ENCODE data around the gene LATS2. TPM values are rescaled to one million over a fixed set of nuclear protein-coding genes. Genes with fewer than 3 reads are reported as not detected.
"Not testable (repeated sequence)": the region's sequence is repeated elsewhere in the genome, so short reads cannot be mapped to it uniquely, and the experiment has no call there.

LATS2 gene
- total RNA-seq, 1 donor from 2014 or later, result 49.0 TPM

- Histone ChIP-seq H3K9me3 (no peaks in the 10 kb centered on the region), H3K27me3 (no peaks in the 10 kb centered on the region), H3K4me3 (no peak overlapping the region), H3K4me1 (no peaks in the 10 kb centered on the region), H3K27ac (no peak overlapping the region), H3K36me3 (peaks cover 16 to 21% of the 10 kb centered on the region in 2 donors)
- intact Hi-C loops (cut with DNase I), result loop anchor here (10.0 kb wide), 1 partner anchor 146 kb away; no protein-coding TSS in a partner anchor
- TF ChIP-seq CTCF (IDR thresholded peaks at IDR 0.05), result no peak
- no peak for DNase-seq (ENCODE audit: low spot score in 2 of 2)
Measured at GRCh38 chr13:20969182-20969581, 92.2 kb downstream of the LATS2 start.

- TF ChIP-seq CTCF (IDR thresholded peaks at IDR 0.05), result no peak
- no peak overlapping the region for H3K4me3 ChIP-seq
- no peak overlapping the region for H3K27ac ChIP-seq
- no peaks in the 10 kb centered on the region for H3K4me1 ChIP-seq
- no peaks in the 10 kb centered on the region for H3K27me3 ChIP-seq
- H3K36me3 ChIP-seq, result peaks cover 11 to 16% of the 10 kb centered on the region in 2 donors
- no peaks in the 10 kb centered on the region for H3K9me3 ChIP-seq
- intact Hi-C loops (cut with DNase I), result loop anchor here (10.0 kb wide), 1 partner anchor 146 kb away; no protein-coding TSS in a partner anchor
- no peak for DNase-seq (ENCODE audit: low spot score in 2 of 2)
Measured at GRCh38 chr13:20968745-20969144, 92.6 kb downstream of the LATS2 start.

GRCh38 chr13:20967340-20967739, 94.0 kb downstream of the LATS2 start:
- Histone ChIP-seq H3K4me1 (no peaks in the 10 kb centered on the region), H3K27ac (no peak overlapping the region), H3K27me3 (no peaks in the 10 kb centered on the region), H3K36me3 (peaks cover 0 to 2% of the 10 kb centered on the region in 2 donors), H3K9me3 (no peaks in the 10 kb centered on the region), H3K4me3 (no peak overlapping the region)
- TF ChIP-seq CTCF (IDR thresholded peaks at IDR 0.05), result no peak
- no peak for DNase-seq (ENCODE audit: low spot score in 2 of 2)
- intact Hi-C loops (cut with DNase I), result loop anchor here (10.0 kb wide), 1 partner anchor 147 kb away; no protein-coding TSS in a partner anchor

- Histone ChIP-seq H3K27ac (no peak overlapping the region), H3K27me3 (no peaks in the 10 kb centered on the region), H3K4me1 (no peaks in the 10 kb centered on the region), H3K9me3 (no peaks in the 10 kb centered on the region), H3K36me3 (no peaks in the 10 kb centered on the region), H3K4me3 (no peak overlapping the region)
- intact Hi-C loops (cut with DNase I), result loop anchor here (10.0 kb wide), 1 partner anchor 150 kb away; no protein-coding TSS in a partner anchor
- no peak for TF ChIP-seq CTCF (IDR thresholded peaks at IDR 0.05)
- no peak for DNase-seq (ENCODE audit: low spot score in 2 of 2)
Measured at GRCh38 chr13:20964904-20965303, 96.5 kb downstream of the LATS2 start.

- H3K36me3 ChIP-seq; H3K4me1 ChIP-seq; H3K27ac ChIP-seq; H3K27me3 ChIP-seq; DNase-seq (ENCODE audit: low spot score in 2 of 2); H3K9me3 ChIP-seq; H3K4me3 ChIP-seq: not testable (repeated sequence)
- intact Hi-C loops (cut with DNase I), result loop anchor here (10.0 kb wide), 1 partner anchor 153 kb away; no protein-coding TSS in a partner anchor
Measured at GRCh38 chr13:20961663-20962062, 99.7 kb downstream of the LATS2 start.

- no peak for TF ChIP-seq CTCF (IDR thresholded peaks at IDR 0.05)
- Histone ChIP-seq H3K4me1 (no peaks in the 10 kb centered on the region), H3K27me3 (no peaks in the 10 kb centered on the region), H3K4me3 (no peak overlapping the region), H3K36me3 (no peaks in the 10 kb centered on the region), H3K27ac (no peak overlapping the region), H3K9me3 (no peaks in the 10 kb centered on the region)
- intact Hi-C loops (cut with DNase I), result loop anchor here (10.0 kb wide), 1 partner anchor 154 kb away; no protein-coding TSS in a partner anchor
- DNase-seq (ENCODE audit: low spot score in 2 of 2), result no peak
Measured at GRCh38 chr13:20960663-20961309, 100.6 kb downstream of the LATS2 start.

GRCh38 chr13:20957049-20957620, 104.3 kb downstream of the LATS2 start:
- DNase-seq (ENCODE audit: low spot score in 2 of 2); H3K4me3 ChIP-seq: not testable (repeated sequence)

More at GRCh38 chr13:20957049-20957620, 104.3 kb downstream of the LATS2 start:
- H3K27me3 ChIP-seq; H3K9me3 ChIP-seq; intact Hi-C loops (cut with DNase I); H3K4me1 ChIP-seq; H3K27ac ChIP-seq; H3K36me3 ChIP-seq: not testable (repeated sequence)

Measured in ascending aorta (tissue), 2 donors.